ENCODE data around the gene NR5A2. TPM values are rescaled to one million over a fixed set of nuclear protein-coding genes. Genes with fewer than 3 reads are reported as not detected.

The NR5A2 gene
- total RNA-seq, 6 donors from 2014 or later = under 0.01 to 7.8 (median 2.1) TPM

GRCh38 chr1:200103966-200104583 lies 76.6 kb downstream of the NR5A2 start:
- no peak for ATAC-seq (ENCODE audit: low FRiP score in 2 of 2)
- Histone ChIP-seq H3K9me3 (no peaks in the 10 kb centered on the region), H3K4me3 (no peak overlapping the region), H3K27ac (no peak overlapping the region), H3K27me3 (no peaks in the 10 kb centered on the region), H3K4me1 (peaks cover 0 to 7% (median 0%) of the 10 kb centered on the region in 4 donors), H3K36me3 (no peaks in the 10 kb centered on the region)
- TF ChIP-seq CTCF (IDR thresholded peaks at IDR 0.05) = no peak
- TF ChIP-seq POLR2A (IDR thresholded peaks at IDR 0.05) = no peak
- TF ChIP-seq EP300 (IDR thresholded peaks at IDR 0.05) = no peak
- no peak for TF ChIP-seq POLR2AphosphoS5 (IDR thresholded peaks at IDR 0.05)
- no peak for DNase-seq
- WGBS, 2 donors = 47 to 59% methylated on average over 1 of the region's 1 CpG

- no peaks in the 10 kb centered on the region for H3K9me3 ChIP-seq
- ATAC-seq (ENCODE audit: low FRiP score in 2 of 2) (no peak), DNase-seq (no peak)
- H3K4me1 ChIP-seq = peaks cover 0 to 7% (median 0%) of the 10 kb centered on the region in 4 donors
- H3K36me3 ChIP-seq = no peaks in the 10 kb centered on the region
- H3K4me3 ChIP-seq = no peak overlapping the region
- TF ChIP-seq CTCF (IDR thresholded peaks at IDR 0.05) (no peak), POLR2A (IDR thresholded peaks at IDR 0.05) (no peak), POLR2AphosphoS5 (IDR thresholded peaks at IDR 0.05) (no peak), EP300 (IDR thresholded peaks at IDR 0.05) (no peak)
- WGBS, 2 donors = 59 to 70% methylated on average over 8 of the region's 8 CpGs
- H3K27ac ChIP-seq = no peak overlapping the region
- H3K27me3 ChIP-seq = no peaks in the 10 kb centered on the region
These were observed 79.5 kb downstream of the NR5A2 start for GRCh38 chr1:200107004-200107470.

GRCh38 chr1:200108659-200109058 lies 81.1 kb downstream of the NR5A2 start:
- 0% methylated on average over 1 of the region's 1 CpG for WGBS, 2 donors
- TF ChIP-seq POLR2A (IDR thresholded peaks at IDR 0.05) = no peak
- no peak for TF ChIP-seq POLR2AphosphoS5 (IDR thresholded peaks at IDR 0.05)
- no peak for TF ChIP-seq CTCF (IDR thresholded peaks at IDR 0.05)
- no peak for TF ChIP-seq EP300 (IDR thresholded peaks at IDR 0.05)
- peaks cover 0 to 7% (median 0%) of the 10 kb centered on the region in 4 donors for H3K4me1 ChIP-seq
- DNase-seq (no peak), ATAC-seq (ENCODE audit: low FRiP score in 2 of 2) (no peak)
- H3K4me3 ChIP-seq = no peak overlapping the region
- H3K9me3 ChIP-seq = no peaks in the 10 kb centered on the region
- H3K27ac ChIP-seq = no peak overlapping the region
- H3K27me3 ChIP-seq = no peaks in the 10 kb centered on the region
- H3K36me3 ChIP-seq = no peaks in the 10 kb centered on the region

GRCh38 chr1:200112290-200112689 lies 84.8 kb downstream of the NR5A2 start:
- Histone ChIP-seq H3K27me3 (no peaks in the 10 kb centered on the region), H3K4me1 (no peaks in the 10 kb centered on the region)
- no peak for TF ChIP-seq POLR2AphosphoS5 (IDR thresholded peaks at IDR 0.05)
- TF ChIP-seq EP300 (IDR thresholded peaks at IDR 0.05) = no peak
- TF ChIP-seq CTCF (IDR thresholded peaks at IDR 0.05) = no peak
- no peak for TF ChIP-seq POLR2A (IDR thresholded peaks at IDR 0.05)

GRCh38 chr1:200115532-200115931 lies 88.0 kb downstream of the NR5A2 start:
- H3K27me3 ChIP-seq = no peaks in the 10 kb centered on the region
- H3K36me3 ChIP-seq = no peaks in the 10 kb centered on the region
- H3K4me1 ChIP-seq = no peaks in the 10 kb centered on the region
- DNase-seq (no peak), ATAC-seq (ENCODE audit: low FRiP score in 2 of 2) (no peak)
- H3K9me3 ChIP-seq = no peaks in the 10 kb centered on the region
- no peak overlapping the region for H3K4me3 ChIP-seq
- H3K27ac ChIP-seq = no peak overlapping the region
- no peak for TF ChIP-seq CTCF (IDR thresholded peaks at IDR 0.05)
- no peak for TF ChIP-seq POLR2A (IDR thresholded peaks at IDR 0.05)
- no peak for TF ChIP-seq POLR2AphosphoS5 (IDR thresholded peaks at IDR 0.05)
- TF ChIP-seq EP300 (IDR thresholded peaks at IDR 0.05) = no peak
- 81 to 88% methylated on average over 1 of the region's 1 CpG for WGBS, 2 donors

More at GRCh38 chr1:200112290-200112689, 84.8 kb downstream of the NR5A2 start:
- DNase-seq (no peak), ATAC-seq (ENCODE audit: low FRiP score in 2 of 2) (no peak)
- H3K4me3 ChIP-seq = no peak overlapping the region
- no peak overlapping the region for H3K27ac ChIP-seq
- no peaks in the 10 kb centered on the region for H3K9me3 ChIP-seq
- no peaks in the 10 kb centered on the region for H3K36me3 ChIP-seq
- WGBS, 2 donors = 88 to 94% methylated on average over 3 of the region's 3 CpGs
